Measurements from ENCODE around the gene CNKSR3.

Gene CNKSR3

GRCh38 chr6:154502553-154502952 lies 7.9 kb downstream of the CNKSR3 start:
- no peak for TF ChIP-seq ZFP30 (CRISPR knock-in tag; IDR thresholded peaks at IDR 0.05)
- no peak for TF ChIP-seq OSR1 (CRISPR knock-in tag; IDR thresholded peaks at IDR 0.05)
- no peak for TF ChIP-seq PPARA (CRISPR knock-in tag; IDR thresholded peaks at IDR 0.05; ENCODE audit: borderline replicate concordance)
- TF ChIP-seq ZC3H10 (CRISPR knock-in tag; IDR thresholded peaks at IDR 0.05): no peak
- TF ChIP-seq ZFP3 (CRISPR knock-in tag; IDR thresholded peaks at IDR 0.05): no peak
- TF ChIP-seq SNAI2 (CRISPR knock-in tag; IDR thresholded peaks at IDR 0.05): no peak
- TF ChIP-seq ARNTL (CRISPR knock-in tag; IDR thresholded peaks at IDR 0.05; ENCODE audit: borderline replicate concordance, low read depth): no peak
- TF ChIP-seq ZNF565 (CRISPR knock-in tag; conservative IDR thresholded peaks at IDR 0.05; ENCODE audit: low read depth): no peak
- no peak for TF ChIP-seq TSHZ2 (CRISPR knock-in tag; IDR thresholded peaks at IDR 0.05)
- no peak for TF ChIP-seq BACH2 (CRISPR knock-in tag; IDR thresholded peaks at IDR 0.05; ENCODE audit: borderline replicate concordance)
- no peak for TF ChIP-seq ZNF70 (CRISPR knock-in tag; IDR thresholded peaks at IDR 0.05)
- no peak for TF ChIP-seq CSRNP3 (CRISPR knock-in tag; IDR thresholded peaks at IDR 0.05)
- no peak for TF ChIP-seq CSDC2 (CRISPR knock-in tag; IDR thresholded peaks at IDR 0.05)
- no peak for TF ChIP-seq RARB (CRISPR knock-in tag; IDR thresholded peaks at IDR 0.05)
- TF ChIP-seq CREB5 (CRISPR knock-in tag; IDR thresholded peaks at IDR 0.05; ENCODE audit: low read depth): no peak
- TF ChIP-seq PATZ1 (CRISPR knock-in tag; IDR thresholded peaks at IDR 0.05; ENCODE audit: borderline replicate concordance): no peak
- no peak for TF ChIP-seq TOX (CRISPR knock-in tag; IDR thresholded peaks at IDR 0.05; ENCODE audit: borderline replicate concordance)
- TF ChIP-seq ESRRG (CRISPR knock-in tag; IDR thresholded peaks at IDR 0.05): no peak
- no peak for TF ChIP-seq GLIS3 (CRISPR knock-in tag; IDR thresholded peaks at IDR 0.05)
- no peak for ATAC-seq

- TF ChIP-seq ZNF565 (CRISPR knock-in tag; conservative IDR thresholded peaks at IDR 0.05; ENCODE audit: low read depth): no peak
- no peak for ATAC-seq
Observed at GRCh38 chr6:154501578-154501868, 9.0 kb downstream of the CNKSR3 start.

GRCh38 chr6:154500769-154501577 lies 9.5 kb downstream of the CNKSR3 start:
- TF ChIP-seq GLIS3 (CRISPR knock-in tag; IDR thresholded peaks at IDR 0.05): no peak
- peak; percentile 65; the same call in 2 of the 3 replicates for ATAC-seq

- no peak for ATAC-seq
- TF ChIP-seq ZNF70 (CRISPR knock-in tag; IDR thresholded peaks at IDR 0.05): no peak
Observed at GRCh38 chr6:154499855-154500589, 10.5 kb downstream of the CNKSR3 start.

Data from SK-N-SH treated with all-trans-retinoic acid at 6 μM for 48 hours (cell line).